Ectodermal cell (in vitro differentiated cells): ENCODE results near the gene C15orf39.
"Not testable (repeated sequence)": the region's sequence is repeated elsewhere in the genome, so short reads cannot be mapped to it uniquely, and the experiment has no call there.

ENCODE experiments used
- H3K27ac ChIP-seq: 2 replicates; pipeline ENCODE4 v1.7.0; 2013; ENCODE audit warnings: mild to moderate bottlenecking, low read depth, low read length; ENCODE audit not compliant: insufficient read depth, poor library complexity, severe bottlenecking
- H3K27me3 ChIP-seq: 2 replicates; pipeline ENCODE4 v1.7.0; 2013; ENCODE audit warnings: mild to moderate bottlenecking, low read length; ENCODE audit not compliant: insufficient read depth, control insufficient read depth, poor library complexity, severe bottlenecking
- H3K36me3 ChIP-seq: one replicate; pipeline ENCODE4 v1.7.0; 2013; ENCODE audit warnings: low read length; ENCODE audit not compliant: control insufficient read depth, insufficient read depth
- H3K4me1 ChIP-seq: one replicate; pipeline ENCODE4 v1.7.0; 2013; ENCODE audit warnings: low read length; ENCODE audit not compliant: control insufficient read depth, insufficient read depth
- H3K4me3 ChIP-seq: 2 replicates; pipeline ENCODE4 v1.7.0; 2013; ENCODE audit warnings: low read depth, low read length, control low read depth; ENCODE audit not compliant: insufficient read depth
- H3K9me3 ChIP-seq: 2 replicates; pipeline ENCODE4 v1.7.0; 2013; ENCODE audit warnings: mild to moderate bottlenecking, low read length, moderate library complexity; ENCODE audit not compliant: control insufficient read depth
- WGBS, 2 experiments: methylation state at CpG; one replicate each; pipeline ENCODE4 v1.1.7; 2013; ENCODE audit warnings: missing lambda C conversion rate in 2 of 2; 5-methylcytosine and 5-hydroxymethylcytosine counted together

C15orf39 gene

DNA sequence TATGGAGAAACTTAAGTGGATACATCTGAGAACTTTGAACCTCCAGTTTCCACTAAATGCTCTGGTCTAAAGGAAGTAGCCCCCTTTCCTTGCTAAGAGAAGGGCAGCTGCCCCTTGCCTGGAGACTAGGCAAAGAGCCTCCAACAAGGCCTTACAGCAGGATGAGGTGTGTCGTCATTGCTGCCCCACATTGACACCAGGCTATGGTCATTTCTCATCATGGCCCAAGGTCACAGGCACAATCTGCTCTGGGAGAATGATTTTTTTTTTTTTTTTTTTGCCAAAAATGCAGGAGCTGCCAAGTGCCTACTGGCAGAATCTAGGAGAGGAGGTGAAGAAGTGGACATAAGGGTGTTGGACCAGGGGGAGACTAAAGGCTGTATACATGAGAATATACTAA lies 44.1 kb downstream of the C15orf39 start:
- H3K4me3 ChIP-seq, H3K27ac ChIP-seq, H3K4me1 ChIP-seq, H3K9me3 ChIP-seq, H3K36me3 ChIP-seq, H3K27me3 ChIP-seq: not testable (repeated sequence)
- WGBS, 2 experiments: 83 to 93% methylated on average over 1 of the region's 1 CpG

DNA sequence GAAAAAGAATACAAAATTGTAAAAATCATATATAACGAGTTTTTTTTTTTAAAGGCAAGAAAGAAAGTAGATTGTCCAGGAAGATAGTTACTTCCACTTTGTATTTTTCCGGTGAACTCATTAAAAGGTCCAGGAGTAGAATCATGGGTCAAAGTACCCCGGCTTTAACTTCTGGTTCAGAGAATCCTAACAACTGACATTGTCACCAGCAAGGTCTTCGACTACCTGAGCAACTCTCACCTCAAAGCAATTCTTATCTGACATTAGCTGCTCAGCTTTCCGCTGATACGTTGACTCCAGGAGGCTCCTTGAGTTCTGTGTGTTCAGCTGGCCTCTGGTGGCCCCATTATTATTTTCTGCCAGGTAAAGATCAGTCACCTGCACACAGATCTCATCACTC lies 47.3 kb downstream of the C15orf39 start:
- WGBS, 2 experiments: 90 to 91% methylated on average over 5 to 6 of the region's 6 CpGs
- not testable (repeated sequence) for H3K36me3 ChIP-seq, H3K4me1 ChIP-seq, H3K27ac ChIP-seq, H3K4me3 ChIP-seq, H3K27me3 ChIP-seq, H3K9me3 ChIP-seq

DNA sequence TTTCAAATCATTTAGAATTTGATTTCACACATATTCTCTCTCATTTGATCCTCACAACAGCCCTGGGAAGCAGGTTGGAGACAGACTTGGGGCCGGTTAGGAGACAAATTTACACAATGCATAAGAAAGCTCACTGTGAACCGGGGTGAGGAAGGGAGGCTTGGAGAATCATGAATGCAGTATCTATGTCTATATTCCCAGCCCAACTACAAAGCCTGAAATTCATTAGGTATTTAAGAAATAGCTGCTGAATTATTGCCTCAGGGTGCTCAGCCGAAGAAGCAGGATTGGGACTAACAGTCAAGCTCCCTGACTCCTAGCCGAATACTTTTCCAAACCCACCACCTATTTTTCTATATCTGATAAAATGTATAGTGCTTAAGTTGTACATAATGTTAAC lies 48.0 kb downstream of the C15orf39 start:
- Histone ChIP-seq H3K4me3 (no peak overlapping the region), H3K36me3 (no peaks in the 10 kb centered on the region), H3K4me1 (no peaks in the 10 kb centered on the region), H3K27ac (no peak overlapping the region), H3K9me3 (no peaks in the 10 kb centered on the region), H3K27me3 (no peaks in the 10 kb centered on the region)
- WGBS, 2 experiments: 63 to 73% methylated on average over 2 to 3 of the region's 4 CpGs

DNA sequence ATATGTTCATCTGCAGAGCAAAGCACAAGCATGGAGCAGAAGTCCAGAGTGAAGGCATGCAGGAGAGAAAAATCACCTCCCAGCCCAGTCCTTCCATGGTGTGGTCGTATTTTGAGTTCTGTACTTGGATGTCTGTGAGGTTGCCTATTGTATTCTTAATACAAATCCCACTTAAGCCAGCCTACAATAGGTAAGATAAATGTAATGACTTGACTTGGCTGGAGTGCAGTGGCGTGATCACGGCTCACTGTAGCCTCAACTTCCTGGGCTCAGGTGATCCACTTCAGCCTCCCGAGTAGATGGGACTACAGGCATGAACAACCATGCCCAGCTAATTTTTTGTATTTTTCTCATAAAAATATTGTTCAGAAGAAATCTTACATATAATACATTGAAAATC lies 49.7 kb downstream of the C15orf39 start:
- H3K4me3 ChIP-seq, H3K36me3 ChIP-seq, H3K27me3 ChIP-seq, H3K27ac ChIP-seq, H3K9me3 ChIP-seq, H3K4me1 ChIP-seq: not testable (repeated sequence)
- 90 to 92% methylated on average over 3 to 4 of the region's 4 CpGs for WGBS, 2 experiments

DNA sequence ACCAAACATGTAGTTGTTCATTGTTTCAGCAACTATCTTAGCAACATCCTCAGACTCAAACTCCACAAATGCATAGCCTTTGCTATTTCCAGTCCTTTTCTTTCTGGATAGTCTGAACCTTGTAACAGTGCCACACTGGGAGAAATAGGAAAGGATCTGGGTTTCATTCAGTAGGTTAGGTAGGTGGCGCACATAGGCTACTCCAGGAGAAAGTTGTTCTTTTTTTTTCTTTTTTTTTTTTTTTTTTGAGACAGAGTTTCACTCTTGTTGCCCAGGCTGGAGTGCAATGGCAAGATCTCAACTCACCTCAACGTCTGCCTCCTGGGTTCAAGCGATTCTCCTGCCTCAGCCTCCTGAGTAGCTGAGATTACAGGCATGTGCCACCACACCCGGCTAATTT lies 50.6 kb downstream of the C15orf39 start:
- H3K36me3 ChIP-seq, H3K4me1 ChIP-seq, H3K27ac ChIP-seq, H3K27me3 ChIP-seq, H3K9me3 ChIP-seq, H3K4me3 ChIP-seq: not testable (repeated sequence)
- WGBS, 2 experiments: 82 to 83% methylated on average over 4 of the region's 4 CpGs

DNA sequence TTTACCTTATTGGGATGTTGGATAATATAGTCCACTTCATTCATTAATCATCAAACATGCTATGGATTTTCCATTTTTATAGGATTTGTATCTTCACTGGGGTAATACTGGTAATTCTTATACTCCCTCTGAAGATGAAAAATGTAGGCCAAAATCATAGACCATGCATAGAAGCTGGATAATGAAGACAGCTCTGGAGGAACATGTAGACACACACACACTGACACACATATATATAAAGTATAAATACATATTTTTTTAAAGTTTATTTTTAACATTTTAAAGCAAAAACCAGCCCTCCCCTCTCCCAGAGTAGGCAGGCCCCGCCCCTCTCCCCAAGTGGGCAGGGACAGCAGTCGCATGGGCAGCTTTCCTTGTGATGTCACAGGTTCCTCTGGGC lies 56.4 kb downstream of the C15orf39 start, which contains the start of gene GOLGA6C:
Gene GOLGA6C (plus strand): TSS at position 301 of the 400 bp plus-strand sequence. CDS start 265 bp downstream, outside the sequence.
- not testable (repeated sequence) for H3K4me3 ChIP-seq, H3K27ac ChIP-seq, H3K27me3 ChIP-seq, H3K9me3 ChIP-seq, H3K36me3 ChIP-seq, H3K4me1 ChIP-seq
- WGBS, 2 experiments: no CpG with 5 or more reads among the region's 2 CpGs

DNA sequence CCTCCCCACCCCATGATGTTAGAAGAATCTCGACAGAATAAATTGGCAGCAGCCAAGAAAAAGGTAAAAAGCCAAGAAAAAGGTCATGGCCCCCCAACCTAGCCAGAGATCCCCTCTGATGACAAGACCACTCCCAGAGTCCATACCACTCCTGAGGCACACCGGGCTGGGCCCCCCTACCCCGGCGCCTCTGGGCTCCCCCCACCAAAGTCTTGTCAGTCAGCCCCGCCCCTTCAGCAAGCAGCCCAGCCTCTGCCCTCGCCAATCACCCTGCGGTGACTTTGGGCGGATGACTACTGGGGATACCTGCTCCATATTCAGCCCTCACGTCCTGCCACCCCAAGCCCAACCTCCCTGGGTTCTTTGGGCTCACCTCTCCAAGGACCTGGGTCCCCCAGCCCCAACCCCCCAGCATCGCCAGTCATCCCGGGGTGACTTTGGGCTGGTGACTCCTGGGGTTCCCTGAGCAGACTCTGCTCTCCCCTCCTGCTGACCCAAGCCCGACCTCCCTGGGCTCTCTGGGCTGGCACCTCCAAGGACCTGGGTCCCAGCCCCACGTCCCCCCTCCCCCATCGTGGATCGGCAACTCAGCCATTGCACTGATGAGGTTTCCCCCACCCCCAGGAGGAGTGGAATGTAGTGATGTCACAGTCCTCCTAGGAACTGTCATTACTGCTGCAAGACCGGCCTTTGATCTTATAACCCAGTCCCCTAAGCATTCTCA lies 57.1 kb downstream of the C15orf39 start:
- WGBS, 2 experiments: 86 to 91% methylated on average over 5 of the region's 16 CpGs
- not testable (repeated sequence) for H3K4me3 ChIP-seq, H3K9me3 ChIP-seq, H3K4me1 ChIP-seq, H3K36me3 ChIP-seq, H3K27me3 ChIP-seq, H3K27ac ChIP-seq

DNA sequence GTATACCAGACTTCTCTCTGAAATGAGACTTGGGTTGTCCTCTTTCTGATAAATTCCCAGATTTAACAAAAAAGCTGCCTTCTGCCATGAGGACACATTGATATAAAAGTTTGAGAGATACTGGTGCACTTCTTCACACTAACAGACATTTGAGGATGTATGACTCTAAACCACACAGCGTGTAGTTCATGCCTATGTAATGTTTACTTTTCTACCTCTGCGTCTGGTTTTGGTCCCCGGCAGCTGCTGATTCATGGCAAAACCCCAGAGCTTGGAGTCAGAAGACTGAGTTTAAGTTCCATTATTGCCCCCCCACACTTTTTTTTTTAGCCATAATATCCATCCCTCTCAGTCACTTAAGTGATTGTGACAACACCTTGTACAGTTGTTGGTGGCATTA lies 58.2 kb downstream of the C15orf39 start:
- H3K9me3 ChIP-seq, H3K36me3 ChIP-seq, H3K4me1 ChIP-seq, H3K4me3 ChIP-seq, H3K27me3 ChIP-seq, H3K27ac ChIP-seq: not testable (repeated sequence)
- no CpG with 5 or more reads among the region's 3 CpGs for WGBS, 2 experiments
